MM.1S (cell line): ENCODE results near the gene ZDHHC11.

ENCODE experiments used
- DNase-seq: peaks from one replicate; pipeline ENCODE4 v3.0.0-alpha.2; 2015
- H2AFZ ChIP-seq: fragments of 300-600 bp; sonication (generic); 2 replicates; pipeline ENCODE4 v1.6.0; 2016; ENCODE audit warnings: antibody characterized with exemption, low read length
- H3F3A ChIP-seq: fragments of 300-600 bp; sonication (generic); 2 replicates; pipeline ENCODE4 v1.6.1; 2016; ENCODE audit warnings: mild to moderate bottlenecking, antibody characterized with exemption, low read length, moderate library complexity, mixed read lengths; ENCODE audit not compliant: insufficient read depth
- H3K27ac ChIP-seq: fragments of 300-600 bp; sonication (generic); 2 replicates; pipeline ENCODE4 v1.5.1; 2016; ENCODE audit warnings: mild to moderate bottlenecking, low read length
- H3K27me3 ChIP-seq: fragments of 300-600 bp; sonication (generic); replicated peaks from 2 replicates; pipeline ENCODE4 v1.6.0; 2016; ENCODE audit warnings: low read length; ENCODE audit not compliant: insufficient read depth
- H3K36me3 ChIP-seq: fragments of 300-600 bp; sonication (generic); replicated peaks from 2 replicates; pipeline ENCODE4 v1.6.1; 2016; ENCODE audit warnings: mild to moderate bottlenecking, low read length, mixed read lengths; ENCODE audit not compliant: insufficient read depth
- H3K4me1 ChIP-seq: fragments of 300-600 bp; sonication (generic); 2 replicates; pipeline ENCODE4 v1.6.1; 2016; ENCODE audit warnings: low read length, mixed read lengths
- H3K4me2 ChIP-seq: fragments of 300-600 bp; sonication (generic); 2 replicates; pipeline ENCODE4 v1.6.0; 2016; ENCODE audit warnings: low read depth, low read length
- H3K4me3 ChIP-seq: fragments of 300-600 bp; sonication (generic); 2 replicates; pipeline ENCODE4 v1.5.1; 2016; ENCODE audit warnings: low read length, mixed read lengths
- H3K79me2 ChIP-seq: fragments of 300-600 bp; sonication (generic); 2 replicates; pipeline ENCODE4 v1.6.1; 2016; ENCODE audit warnings: mixed run types, low read length, mixed read lengths
- H3K9ac ChIP-seq: fragments of 300-600 bp; sonication (generic); 2 replicates; pipeline ENCODE4 v1.6.1; 2016; ENCODE audit warnings: low read length, mixed read lengths
- H3K9me2 ChIP-seq: fragments of 300-600 bp; sonication (generic); replicated peaks from 2 replicates; pipeline ENCODE4 v1.6.1; 2016; ENCODE audit warnings: mild to moderate bottlenecking, low read length, mixed read lengths; ENCODE audit not compliant: insufficient read depth
- H3K9me3 ChIP-seq: fragments of 300-600 bp; sonication (generic); replicated peaks from 2 replicates; pipeline ENCODE4 v1.6.1; 2016; ENCODE audit warnings: mild to moderate bottlenecking, low read length, mixed read lengths; ENCODE audit not compliant: insufficient read depth
- H4K20me1 ChIP-seq: fragments of 300-600 bp; sonication (generic); 2 replicates; pipeline ENCODE4 v1.6.1; 2016; ENCODE audit warnings: mild to moderate bottlenecking, low read length, moderate library complexity, mixed read lengths; ENCODE audit not compliant: insufficient read depth
- CTCF ChIP-seq: fragments of 300-600 bp; sonication (generic); IDR thresholded peaks from 2 replicates; pipeline ENCODE4 v1.5.1; 2016; ENCODE audit warnings: antibody characterized with exemption, low read length, mixed read lengths
- EZH2 ChIP-seq: fragments of 300-600 bp; sonication (generic); optimal IDR thresholded peaks from 2 replicates; pipeline ENCODE3; 2017; ENCODE audit warnings: low read depth, mild to moderate bottlenecking, antibody characterized with exemption, low read length, mixed read lengths
- EZH2phosphoT487 ChIP-seq: fragments of 300-600 bp; sonication (generic); IDR thresholded peaks from 2 replicates; pipeline ENCODE4 v1.6.1; 2018; ENCODE audit warnings: antibody characterized with exemption, low read length

ZDHHC11 gene

GRCh38 chr5:820245-820644 is 30.5 kb downstream of the ZDHHC11 start:
- no peaks in the 10 kb centered on the region for H3F3A ChIP-seq
- no peak for DNase-seq
- TF ChIP-seq EZH2phosphoT487 (no peak), CTCF (no peak), EZH2 (no peak)

GRCh38 chr5:819078-819477 is 31.7 kb downstream of the ZDHHC11 start:
- H3K4me2 ChIP-seq = no peak overlapping the region
- no peaks in the 10 kb centered on the region for H3K9me2 ChIP-seq
- no peak for DNase-seq
- no peaks in the 10 kb centered on the region for H3K79me2 ChIP-seq
- TF ChIP-seq CTCF = no peak
- TF ChIP-seq EZH2 = no peak
- no peak for TF ChIP-seq EZH2phosphoT487
- no peak overlapping the region for H3K4me3 ChIP-seq
- H3K36me3 ChIP-seq = no peaks in the 10 kb centered on the region
- no peak overlapping the region for H3K9ac ChIP-seq
- no peaks in the 10 kb centered on the region for H3K9me3 ChIP-seq
- no peaks in the 10 kb centered on the region for H4K20me1 ChIP-seq
- no peak overlapping the region for H3K27ac ChIP-seq
- no peaks in the 10 kb centered on the region for H3F3A ChIP-seq
- no peak overlapping the region for H2AFZ ChIP-seq
- H3K27me3 ChIP-seq = no peaks in the 10 kb centered on the region
- no peaks in the 10 kb centered on the region for H3K4me1 ChIP-seq

More at GRCh38 chr5:820245-820644, 30.5 kb downstream of the ZDHHC11 start:
- no peaks in the 10 kb centered on the region for H3K79me2 ChIP-seq
- no peaks in the 10 kb centered on the region for H3K9me3 ChIP-seq
- no peak overlapping the region for H2AFZ ChIP-seq
- H3K4me1 ChIP-seq = no peaks in the 10 kb centered on the region
- no peaks in the 10 kb centered on the region for H3K9me2 ChIP-seq
- no peaks in the 10 kb centered on the region for H4K20me1 ChIP-seq
- H3K27me3 ChIP-seq = no peaks in the 10 kb centered on the region
- H3K4me2 ChIP-seq = no peak overlapping the region
- H3K36me3 ChIP-seq = no peaks in the 10 kb centered on the region
- no peak overlapping the region for H3K9ac ChIP-seq
- no peak overlapping the region for H3K27ac ChIP-seq
- no peak overlapping the region for H3K4me3 ChIP-seq

GRCh38 chr5:816176-816575 is 34.6 kb downstream of the ZDHHC11 start:
- no peak overlapping the region for H3K9ac ChIP-seq
- H3K27me3 ChIP-seq = no peaks in the 10 kb centered on the region
- no peaks in the 10 kb centered on the region for H3K9me3 ChIP-seq
- H3K4me2 ChIP-seq = no peak overlapping the region
- no peaks in the 10 kb centered on the region for H3K79me2 ChIP-seq
- H4K20me1 ChIP-seq = no peaks in the 10 kb centered on the region
- no peak overlapping the region for H3K27ac ChIP-seq
- H3F3A ChIP-seq = no peaks in the 10 kb centered on the region
- no peaks in the 10 kb centered on the region for H3K9me2 ChIP-seq
- H3K4me1 ChIP-seq = no peaks in the 10 kb centered on the region
- DNase-seq = no peak
- H3K36me3 ChIP-seq = no peaks in the 10 kb centered on the region
- TF ChIP-seq EZH2phosphoT487 (no peak), CTCF (no peak), EZH2 (no peak)
- H3K4me3 ChIP-seq = no peak overlapping the region
- no peak overlapping the region for H2AFZ ChIP-seq
